ENCODE results near the gene NAXD. TPM values are rescaled to one million over a fixed set of nuclear protein-coding genes. Genes with fewer than 3 reads are reported as not detected.

The NAXD gene
- total RNA-seq, 4 donors from 2014 or later, result 20.4 to 25.8 (median 24.2) TPM

- DNase-seq (ENCODE audit: low spot score) (no peak), ATAC-seq (ENCODE audit: low FRiP score) (no peak)
- TF ChIP-seq CTCF (IDR thresholded peaks at IDR 0.05), result no peak
Measured at GRCh38 chr13:110648848-110649421, 33.6 kb downstream of the NAXD start.

DNA sequence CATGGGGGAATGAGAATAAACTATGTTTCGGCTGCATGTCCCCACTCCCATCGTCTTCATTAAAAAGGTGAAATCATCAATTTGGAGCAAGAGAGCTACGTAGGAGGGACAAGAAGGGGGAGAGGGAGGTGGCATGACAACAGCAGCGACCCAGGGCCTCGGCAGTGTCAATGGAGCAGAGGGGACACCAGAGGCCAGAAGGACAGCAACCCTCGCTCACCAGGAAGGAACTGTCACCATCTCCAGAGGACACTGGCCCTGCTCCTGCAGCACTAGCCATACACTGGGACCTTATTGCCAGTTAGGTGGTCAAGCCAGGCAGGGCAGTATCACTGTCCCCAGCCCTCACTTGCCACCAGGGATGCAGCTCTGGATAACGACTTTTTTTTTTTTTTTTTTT is 34.2 kb downstream of the NAXD start:
- TF ChIP-seq CTCF (IDR thresholded peaks at IDR 0.05), result no peak
- no peak for ATAC-seq (ENCODE audit: low FRiP score)
- no peak for DNase-seq (ENCODE audit: low spot score)

- no peak for ATAC-seq (ENCODE audit: low FRiP score)
- no peak for DNase-seq (ENCODE audit: low spot score)
- no peak for TF ChIP-seq CTCF (IDR thresholded peaks at IDR 0.05)
Measured at GRCh38 chr13:110650436-110650835, 35.1 kb downstream of the NAXD start.

GRCh38 chr13:110651271-110651670 is 35.9 kb downstream of the NAXD start:
- ATAC-seq (ENCODE audit: low FRiP score) (no peak), DNase-seq (ENCODE audit: low spot score) (no peak)
- TF ChIP-seq CTCF (IDR thresholded peaks at IDR 0.05), result no peak

DNA sequence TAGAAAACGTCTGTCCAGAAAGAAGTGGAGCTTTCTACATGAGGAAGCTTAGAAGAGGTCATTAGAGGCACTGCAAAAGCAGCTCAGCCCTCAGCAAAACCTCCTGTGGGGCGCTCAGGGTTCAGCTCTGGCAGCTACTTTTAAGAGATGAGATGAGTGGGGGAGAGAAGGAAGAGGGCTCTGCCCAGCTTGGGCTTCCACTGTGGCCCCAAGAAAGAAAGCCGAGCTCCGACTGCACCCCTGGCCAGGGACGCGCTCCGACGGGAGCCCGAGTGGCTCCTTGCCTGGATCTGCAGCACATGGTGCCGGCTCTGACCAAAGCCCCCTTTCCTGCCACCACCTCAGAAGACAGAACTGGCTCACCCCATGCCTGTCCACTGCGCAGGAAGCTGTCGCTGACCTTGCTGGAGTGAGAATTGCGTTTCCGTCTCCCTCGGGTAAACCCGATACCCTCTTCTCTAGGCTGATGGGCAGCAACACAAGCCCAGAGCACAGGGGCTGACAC is 36.4 kb downstream of the NAXD start:
- ATAC-seq (ENCODE audit: low FRiP score), result no peak
- TF ChIP-seq CTCF (IDR thresholded peaks at IDR 0.05), result no peak
- no peak for DNase-seq (ENCODE audit: low spot score)

DNA sequence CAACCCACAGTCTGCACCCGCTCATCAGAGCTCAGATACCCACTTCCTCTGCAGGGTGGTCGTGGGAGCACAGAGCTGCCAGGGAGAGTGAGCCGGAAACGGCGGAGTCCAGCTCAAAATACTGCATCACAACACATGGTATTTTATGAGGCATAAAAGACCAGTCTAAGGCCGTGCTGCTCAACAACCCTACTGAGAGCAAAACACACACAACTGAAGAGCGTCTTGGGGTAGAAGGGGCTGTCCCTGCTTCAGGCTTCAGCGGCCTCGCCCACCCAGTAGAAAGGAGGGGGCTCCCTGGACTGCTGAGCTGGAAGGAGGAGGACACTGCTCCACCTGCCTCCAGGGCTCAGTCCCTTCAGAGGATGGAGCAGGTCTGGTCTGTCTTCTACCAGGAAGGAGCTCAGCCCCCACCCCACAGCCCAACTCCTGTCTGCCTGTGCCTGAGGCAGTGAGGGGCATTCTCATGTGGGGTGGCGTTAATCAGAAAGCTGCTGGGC is 36.9 kb downstream of the NAXD start:
- DNase-seq (ENCODE audit: low spot score) (no peak), ATAC-seq (ENCODE audit: low FRiP score) (no peak)
- no peak for TF ChIP-seq CTCF (IDR thresholded peaks at IDR 0.05)

GRCh38 chr13:110652764-110653163 is 37.4 kb downstream of the NAXD start:
- no peak for TF ChIP-seq CTCF (IDR thresholded peaks at IDR 0.05)
- DNase-seq (ENCODE audit: low spot score), result no peak
- ATAC-seq (ENCODE audit: low FRiP score), result no peak

Data from omental fat pad (tissue), 4 donors.